ENCODE measurements around the gene ZBTB20.
A peak's percentile ranks its signal among the peaks of the same experiment; 100 is the strongest.

ZBTB20 gene

DNA sequence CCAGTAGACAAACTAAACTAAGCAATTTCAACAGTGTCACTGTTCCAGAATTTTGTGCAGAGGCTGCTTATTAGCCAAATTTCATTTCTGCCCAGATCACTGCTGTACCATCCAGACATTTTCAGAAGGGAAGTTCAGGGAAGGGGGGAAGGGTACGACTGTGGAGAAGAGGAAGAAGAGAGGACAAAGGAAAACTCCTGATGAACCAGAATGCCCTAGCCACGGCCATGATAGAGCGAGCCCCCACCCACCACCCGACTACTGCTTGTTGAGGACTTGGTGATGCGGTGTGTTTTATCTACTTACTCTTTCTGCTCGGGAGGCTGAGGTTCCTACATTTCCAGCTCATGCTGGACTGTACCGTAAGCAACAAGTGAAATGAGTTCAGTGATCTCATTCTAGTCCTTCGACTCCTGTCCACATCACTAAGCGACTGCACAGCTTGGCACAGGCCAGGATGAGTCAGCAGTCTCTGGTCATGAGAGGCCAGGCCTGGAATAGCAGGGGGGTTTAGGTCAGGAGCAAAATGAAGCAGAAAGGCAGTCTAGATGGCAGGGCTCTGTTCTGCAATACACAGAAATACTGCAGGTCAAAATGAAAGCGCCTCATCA lies 522.4 kb downstream of the ZBTB20 start:
- peak; percentile 97 for DNase-seq (ENCODE audit: low read depth)

DNA sequence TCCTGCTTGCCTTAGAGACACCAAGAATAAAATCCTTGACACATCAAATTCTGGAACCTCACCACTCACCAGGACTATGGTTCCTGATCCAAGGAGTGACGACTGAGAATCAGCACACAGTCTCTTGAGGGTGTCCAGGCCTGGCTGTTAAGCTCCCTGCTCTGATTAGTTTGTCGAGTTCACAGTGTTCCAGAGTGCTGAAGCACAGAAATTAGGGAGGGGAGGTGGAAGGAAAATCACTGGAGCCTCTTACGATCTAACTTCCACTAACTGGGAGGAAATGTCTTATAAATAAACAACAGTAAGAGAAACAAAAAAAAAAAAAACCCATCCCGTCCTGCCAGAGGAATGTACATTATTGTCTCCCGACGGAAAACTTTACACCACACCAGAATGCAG lies 523.0 kb downstream of the ZBTB20 start:
- no peak for DNase-seq (ENCODE audit: low read depth)

- DNase-seq (ENCODE audit: low read depth), result no peak
These were observed 523.6 kb downstream of the ZBTB20 start for GRCh38 chr3:114623420-114624046.

DNA sequence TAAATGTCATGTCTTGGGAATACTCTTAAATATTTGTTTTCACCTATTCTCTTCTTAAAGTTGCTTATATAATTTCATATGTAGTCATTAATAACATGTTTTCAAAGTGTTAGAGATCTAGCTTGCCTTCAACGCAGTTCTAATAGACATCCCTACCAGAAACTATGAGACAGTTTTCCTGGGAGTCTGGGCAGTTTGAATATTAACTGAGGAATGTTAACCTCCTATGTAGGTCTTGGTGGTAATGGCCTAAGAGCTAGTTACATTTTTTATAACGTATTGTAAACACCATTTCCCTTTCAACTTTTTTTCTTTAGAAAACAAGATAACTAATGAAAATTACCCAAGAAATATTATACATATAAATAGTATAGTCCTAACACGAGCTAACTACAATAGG lies 525.1 kb downstream of the ZBTB20 start:
- DNase-seq (ENCODE audit: low read depth), result no peak

DNA sequence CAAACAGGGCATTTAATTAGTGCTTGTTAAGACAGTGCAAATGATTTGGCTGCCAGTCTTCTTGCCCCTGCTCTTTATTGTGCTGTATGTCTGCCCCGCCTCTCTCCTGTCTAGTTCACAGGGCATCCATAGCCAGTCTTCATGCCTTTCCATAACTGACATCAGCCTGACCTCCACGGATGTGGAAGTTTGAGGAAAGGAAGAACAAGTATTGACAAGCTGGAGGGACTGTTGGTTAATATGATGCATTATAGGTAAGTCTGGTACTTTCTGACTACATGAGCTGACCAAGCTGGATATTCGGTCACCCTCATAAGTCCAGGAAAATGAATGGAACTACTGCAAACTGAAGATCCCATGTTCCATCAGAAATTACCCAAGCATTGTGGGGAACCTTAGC lies 527.3 kb downstream of the ZBTB20 start:
- DNase-seq (ENCODE audit: low read depth), result no peak

DNA sequence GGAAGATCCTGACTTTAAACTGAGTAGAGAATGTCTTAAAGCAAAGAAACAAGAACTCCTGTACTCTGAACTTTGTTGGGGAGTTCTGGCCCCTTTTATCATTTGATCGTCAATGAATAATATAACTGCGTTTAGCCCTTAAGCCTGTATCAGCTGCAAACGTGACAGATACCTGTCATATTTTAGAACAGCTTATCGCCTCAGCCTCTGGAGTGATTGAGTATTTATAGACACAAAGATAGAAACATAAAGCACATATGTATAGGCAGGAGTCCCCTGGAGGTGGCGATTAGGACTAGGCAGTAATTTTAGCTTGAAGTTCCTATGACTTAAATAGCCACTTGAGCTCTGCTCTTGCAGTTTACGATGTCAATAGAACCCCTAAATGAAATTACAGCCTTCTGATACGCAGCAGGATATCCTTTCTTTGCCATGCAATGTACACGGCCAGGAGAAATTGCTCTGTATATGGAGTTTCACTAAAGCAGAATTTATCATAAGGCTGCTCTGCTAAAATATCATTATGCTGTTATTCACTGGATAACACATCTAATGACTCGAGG lies 531.5 kb downstream of the ZBTB20 start:
- DNase-seq (ENCODE audit: low read depth), result no peak

DNA sequence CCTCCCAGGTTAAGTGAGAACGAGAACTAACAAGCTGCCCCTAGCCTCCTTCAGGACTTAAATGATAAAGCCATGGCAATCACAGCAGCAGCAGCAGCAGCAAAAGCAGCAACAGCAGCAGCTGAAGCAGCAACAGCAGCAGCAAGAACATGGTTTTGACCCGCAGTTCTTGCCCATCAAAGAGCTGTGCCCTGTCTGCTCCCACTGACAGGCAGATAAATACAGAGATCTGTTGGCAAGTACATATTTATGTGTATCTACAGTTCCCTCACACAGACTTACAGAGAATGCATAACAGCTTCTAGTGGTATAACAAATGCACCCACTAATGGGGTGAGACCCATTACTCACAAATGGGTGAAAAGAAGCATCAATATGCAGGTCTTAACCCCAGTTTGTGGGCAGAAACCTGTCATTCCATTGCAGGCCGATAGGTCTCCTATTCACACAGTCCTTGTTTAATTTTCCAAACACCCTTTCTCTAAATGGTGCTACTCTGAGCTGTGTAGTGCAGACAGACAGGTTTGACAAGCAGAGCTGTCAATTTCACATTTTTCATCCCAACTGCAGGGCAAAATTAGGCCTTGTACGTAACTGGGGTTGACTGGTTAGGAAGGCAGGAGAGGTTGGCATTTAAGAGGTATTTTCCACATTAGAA lies 537.0 kb downstream of the ZBTB20 start:
- DNase-seq (ENCODE audit: low read depth), result no peak

- peak; percentile 87 for DNase-seq (ENCODE audit: low read depth)
These were observed 538.8 kb downstream of the ZBTB20 start for GRCh38 chr3:114608293-114608692.

DNA sequence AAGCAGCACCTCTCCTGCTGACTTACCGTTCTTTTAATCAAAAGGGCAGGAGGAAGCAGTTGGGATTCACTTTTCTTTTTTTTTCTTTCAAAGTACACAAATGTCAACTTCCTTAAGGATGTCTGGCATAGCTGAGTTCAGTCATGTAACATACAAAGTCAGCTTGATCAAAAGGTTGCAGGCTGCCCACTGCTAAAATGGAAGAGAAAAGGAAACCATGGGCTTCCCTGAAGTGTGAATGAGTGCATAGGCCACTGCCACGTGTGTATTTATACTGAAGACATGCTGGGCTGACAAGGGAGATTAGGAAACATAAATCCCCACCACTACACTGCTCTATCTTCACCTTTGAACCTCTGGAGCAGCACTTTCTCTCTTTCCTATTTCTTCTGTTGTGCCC lies 540.8 kb downstream of the ZBTB20 start:
- DNase-seq (ENCODE audit: low read depth), result no peak

DNA sequence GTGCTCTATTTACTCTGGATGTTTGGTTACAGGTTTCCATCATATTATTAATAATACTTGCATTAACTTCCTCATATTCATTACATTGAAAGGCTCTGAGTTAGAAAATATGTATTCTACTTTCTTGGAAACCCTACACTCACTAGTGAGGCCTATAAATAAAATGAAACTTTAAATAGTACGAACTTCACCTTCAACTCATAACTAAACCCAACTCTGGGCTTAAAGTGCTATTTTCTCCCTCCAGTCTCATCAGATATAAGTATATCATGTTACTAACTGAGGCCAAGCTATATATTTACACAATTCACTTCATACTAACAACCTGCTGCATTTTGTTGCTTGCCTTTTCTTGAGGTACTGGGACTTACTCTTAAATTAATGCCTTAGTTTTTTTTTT lies 546.5 kb downstream of the ZBTB20 start:
- no peak for DNase-seq (ENCODE audit: low read depth)

DNA sequence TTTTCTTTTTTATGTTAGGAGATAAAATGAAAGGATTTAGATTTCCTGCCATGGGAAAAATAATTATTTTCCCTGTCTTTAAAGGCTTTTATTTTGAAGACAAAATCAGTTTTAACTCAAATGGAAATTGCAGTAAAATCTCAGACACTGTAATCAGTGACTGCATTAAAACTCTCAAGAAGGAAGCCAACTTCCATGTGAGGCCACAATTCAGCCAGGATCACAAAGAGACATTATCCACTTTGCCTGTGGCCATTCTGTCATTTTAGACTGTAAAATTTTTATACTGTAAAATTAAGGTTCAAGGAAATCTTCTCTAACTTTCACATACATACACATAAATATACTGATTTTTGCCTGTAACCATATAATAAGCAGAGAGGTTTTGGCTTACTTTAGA lies 549.2 kb downstream of the ZBTB20 start:
- DNase-seq (ENCODE audit: low read depth), result no peak

DNA sequence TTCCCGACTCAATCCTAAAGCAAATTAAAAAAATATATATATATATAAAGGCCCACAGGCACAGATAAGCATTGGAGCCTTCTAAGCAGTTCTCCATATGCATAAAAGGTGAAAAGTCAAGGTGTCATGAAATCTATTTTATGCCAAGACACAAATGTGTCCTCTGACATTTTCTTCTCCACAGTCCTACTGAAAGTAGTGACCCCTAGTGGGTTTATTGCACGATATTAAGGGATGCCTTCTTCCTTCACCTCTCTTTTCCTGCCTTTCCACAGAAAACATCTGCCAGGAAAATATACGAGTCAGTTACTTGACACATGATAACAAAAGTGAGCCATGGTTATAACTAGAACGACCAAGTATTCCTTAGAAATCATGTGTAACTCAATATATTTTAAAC lies 550.1 kb downstream of the ZBTB20 start:
- no peak for DNase-seq (ENCODE audit: low read depth)

DNA sequence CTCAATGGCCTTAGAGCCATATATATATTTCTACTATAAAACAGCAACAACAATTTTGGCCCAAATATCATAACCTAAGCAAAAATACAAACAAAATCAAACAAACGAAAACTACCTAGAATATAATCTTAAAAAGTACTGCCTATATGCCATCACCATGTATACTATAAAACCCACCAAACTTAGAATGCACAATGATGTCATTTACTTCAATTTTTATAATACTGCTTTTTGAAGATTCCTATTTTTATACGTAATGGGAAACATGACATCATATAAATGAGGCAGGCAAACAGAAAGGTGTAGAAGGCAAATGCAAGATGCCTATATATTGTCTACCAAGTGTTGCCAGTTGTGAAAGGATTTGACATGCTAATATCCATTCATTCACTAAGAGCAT lies 550.9 kb downstream of the ZBTB20 start:
- no peak for DNase-seq (ENCODE audit: low read depth)

DNA sequence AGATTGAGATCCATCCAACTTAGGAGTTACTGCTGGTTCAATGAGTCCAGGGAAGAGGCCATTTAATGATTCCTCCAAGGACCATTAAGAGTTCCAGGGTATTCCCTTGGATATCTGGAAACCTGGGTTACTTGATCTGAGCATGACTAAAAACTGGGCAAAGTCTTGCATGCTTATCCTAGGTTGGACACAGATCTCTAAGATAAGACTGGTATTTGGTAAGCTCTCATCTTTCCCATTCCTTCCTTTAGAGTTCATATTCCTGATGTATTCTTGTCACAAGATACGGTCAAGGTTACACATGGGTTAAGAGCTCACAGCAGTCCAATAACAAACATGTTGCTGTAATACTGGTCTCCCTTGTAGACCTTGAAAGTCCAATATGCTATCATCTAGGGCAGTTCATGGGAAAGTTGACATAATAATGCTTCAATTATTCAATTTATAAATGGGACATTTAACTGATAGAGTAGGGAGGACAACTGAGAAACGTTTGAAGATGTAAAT lies 551.5 kb downstream of the ZBTB20 start:
- DNase-seq (ENCODE audit: low read depth), result no peak

DNA sequence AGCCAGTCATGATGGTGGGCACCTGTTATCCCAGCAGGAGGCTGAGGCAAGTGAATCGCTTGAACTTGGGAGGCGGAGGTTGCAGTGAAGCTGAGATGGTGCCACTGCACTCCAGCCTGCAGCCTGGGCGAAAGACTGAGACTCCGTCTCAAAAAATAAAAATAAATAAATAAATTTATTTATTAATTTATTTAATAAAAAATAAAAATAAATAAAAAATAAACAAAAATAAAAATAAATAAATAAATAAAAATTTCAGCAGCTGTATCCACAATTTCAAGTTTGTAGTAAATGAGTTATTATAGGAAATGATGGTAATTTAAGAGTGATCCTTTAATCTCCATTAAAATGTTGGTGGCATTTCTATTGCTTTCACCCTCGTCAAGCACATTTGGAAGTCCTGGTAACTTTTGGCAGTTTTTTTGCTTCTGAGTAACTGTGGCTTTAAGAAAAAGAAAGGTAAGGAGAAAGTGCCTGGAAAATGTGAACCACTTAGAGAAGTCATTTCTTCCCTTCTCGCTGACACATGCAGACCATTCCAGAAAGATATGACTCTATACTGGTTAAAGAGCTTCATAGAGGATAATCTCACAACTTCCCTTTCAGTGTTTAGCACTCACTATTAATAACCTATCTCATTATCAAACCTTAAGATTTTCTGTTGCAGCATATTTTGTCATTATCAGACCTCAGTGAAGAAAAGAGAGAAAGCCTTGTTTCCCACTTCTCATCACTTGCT lies 556.6 kb downstream of the ZBTB20 start:
- DNase-seq (ENCODE audit: low read depth), result no peak

GRCh38 chr3:114587986-114588385 lies 559.1 kb downstream of the ZBTB20 start:
- DNase-seq (ENCODE audit: low read depth), result no peak

- no peak for DNase-seq (ENCODE audit: low read depth)
These were observed 561.0 kb downstream of the ZBTB20 start for GRCh38 chr3:114586119-114586518.

- DNase-seq (ENCODE audit: low read depth), result no peak
These were observed 561.4 kb downstream of the ZBTB20 start for GRCh38 chr3:114585687-114586086.

DNA sequence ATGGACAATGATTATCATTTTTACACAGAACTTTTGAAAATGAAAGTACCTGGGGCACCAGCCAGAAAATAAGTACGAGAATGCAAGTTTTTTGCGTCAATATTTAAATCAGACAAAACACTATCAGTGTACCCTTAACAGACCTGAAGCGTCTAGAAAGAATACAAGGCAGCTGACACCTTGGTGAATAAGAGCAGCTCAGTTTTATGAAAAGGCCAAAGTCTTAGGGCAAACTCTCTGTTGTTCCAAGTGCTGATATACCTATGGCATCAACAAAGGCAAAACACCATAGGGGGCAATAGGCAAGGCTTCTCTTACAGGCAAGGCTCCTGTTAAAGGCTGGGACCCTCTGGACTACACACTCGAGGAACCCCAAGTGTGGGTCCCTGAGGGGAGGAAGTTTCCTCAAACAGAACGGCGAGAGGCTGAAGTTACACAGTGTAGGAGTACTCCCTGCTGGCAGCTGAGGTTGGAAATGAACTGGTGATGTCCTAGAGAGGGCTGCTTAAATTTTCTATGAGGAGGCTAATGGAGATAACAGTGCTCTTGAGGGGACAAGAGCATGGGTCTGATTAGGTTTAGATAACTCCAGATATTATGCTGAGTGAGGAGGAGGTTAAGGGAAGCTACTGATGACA lies 562.2 kb downstream of the ZBTB20 start:
- no peak for DNase-seq (ENCODE audit: low read depth)

DNA sequence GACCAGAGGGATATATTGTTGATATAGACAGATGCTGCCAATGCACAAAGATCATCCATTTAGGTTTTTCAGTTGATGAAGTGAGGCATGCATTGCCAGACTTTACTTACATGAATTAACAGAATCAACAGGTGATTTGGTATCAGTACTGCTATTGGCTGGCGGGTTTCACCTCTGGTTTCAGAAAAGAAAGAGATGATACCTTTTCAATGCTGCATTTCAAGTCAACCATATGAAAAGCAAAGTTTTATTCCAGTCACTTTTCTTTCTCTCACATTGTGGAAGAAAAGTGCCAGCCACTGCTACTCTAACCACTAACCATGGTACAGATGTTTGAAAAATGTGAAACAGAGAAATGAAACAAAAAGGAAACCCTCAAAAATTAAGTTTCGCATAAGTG lies 564.2 kb downstream of the ZBTB20 start:
- DNase-seq (ENCODE audit: low read depth), result no peak

GRCh38 chr3:114572364-114573062 lies 574.6 kb downstream of the ZBTB20 start:
- DNase-seq (ENCODE audit: low read depth), result no peak
